GM12874 (cell line): ENCODE results near the gene PPP1R7.

Experiments used
- CTCF ChIP-seq: IDR thresholded peaks from 2 replicates; pipeline ENCODE4 v1.5.1; 2011; ENCODE audit warnings: low read depth, mild to moderate bottlenecking, control low read depth, low read length, moderate library complexity; ENCODE audit not compliant: insufficient read depth

Gene PPP1R7

GRCh38 chr2:241131531-241131930 is 18.7 kb upstream of the PPP1R7 start:
- no peak for TF ChIP-seq CTCF

- no peak for TF ChIP-seq CTCF
Measured at GRCh38 chr2:241132538-241133435, 17.5 kb upstream of the PPP1R7 start.

- no peak for TF ChIP-seq CTCF
Measured at GRCh38 chr2:241133436-241133820, 16.8 kb upstream of the PPP1R7 start.

- no peak for TF ChIP-seq CTCF
Measured at GRCh38 chr2:241134711-241135110, 15.6 kb upstream of the PPP1R7 start.

- no peak for TF ChIP-seq CTCF
Measured at GRCh38 chr2:241135737-241136136, 14.5 kb upstream of the PPP1R7 start.

- no peak for TF ChIP-seq CTCF
Measured at GRCh38 chr2:241136191-241136590, 14.1 kb upstream of the PPP1R7 start.

GRCh38 chr2:241136661-241137260 is 13.5 kb upstream of the PPP1R7 start:
- no peak for TF ChIP-seq CTCF
